Gastrocnemius medialis (tissue), 4 donors: Measurements from ENCODE around the gene CX3CL1.
A peak's percentile ranks its signal among the peaks of the same experiment; 100 is the strongest.

ENCODE experiments used
- CTCF ChIP-seq, 5 experiments: fragments of 450-650 bp in 3 of 5; fragments of 200-600 bp in 2 of 5; sonication (generic) in 2 of 5; IDR thresholded peaks in 4 of 5; conservative IDR thresholded peaks in 1 of 5; 1 replicate in 4 of 5; 2 replicates in 1 of 5; pipeline ENCODE4 v1.5.1; 2016 to 2019; ENCODE audit warnings: antibody characterized with exemption in 5 of 5, mild to moderate bottlenecking in 3 of 5, moderate library complexity in 3 of 5
- POLR2A ChIP-seq, 2 donors: fragments of 450-650 bp; IDR thresholded peaks; one replicate each; pipeline ENCODE4 v1.6.1; 2017; ENCODE audit warnings: antibody characterized with exemption in 2 of 2, mild to moderate bottlenecking in 2 of 2, moderate library complexity in 2 of 2

GRCh38 chr16:57422026-57422944 lies 50.0 kb downstream of the CX3CL1 start:
- peak in 2 of 5 experiments; percentile 41 to 47 for TF ChIP-seq CTCF (IDR thresholded peaks at IDR 0.05 in 4 of 5, conservative IDR thresholded peaks at IDR 0.05 in 1 of 5)
- TF ChIP-seq POLR2A (IDR thresholded peaks at IDR 0.05), result no peak
